ENCODE results near the gene NDST1.
A peak's percentile ranks its signal among the peaks of the same experiment; 100 is the strongest.

NDST1 gene

DNA sequence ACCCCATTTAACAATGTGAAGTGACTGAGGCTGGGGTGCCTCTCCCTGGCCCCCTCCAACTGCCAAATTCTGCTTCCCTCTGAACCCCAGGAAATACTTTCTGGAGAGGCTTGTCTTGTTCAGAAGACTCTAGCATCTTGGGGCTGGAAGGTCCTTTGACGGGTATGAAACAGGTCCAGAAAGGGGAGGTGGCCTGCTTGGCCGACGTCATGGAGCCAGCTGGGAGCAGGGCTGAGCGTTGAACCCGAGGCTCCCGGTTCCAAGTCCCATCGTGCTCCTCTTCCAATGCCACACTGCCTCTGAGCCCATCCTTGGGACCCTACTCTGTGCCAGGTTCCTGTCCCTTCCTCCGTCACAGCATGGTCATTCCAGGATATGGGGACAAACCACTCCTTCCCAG, 46.9 kb downstream of the NDST1 start:
- TF ChIP-seq, protein P1, sequence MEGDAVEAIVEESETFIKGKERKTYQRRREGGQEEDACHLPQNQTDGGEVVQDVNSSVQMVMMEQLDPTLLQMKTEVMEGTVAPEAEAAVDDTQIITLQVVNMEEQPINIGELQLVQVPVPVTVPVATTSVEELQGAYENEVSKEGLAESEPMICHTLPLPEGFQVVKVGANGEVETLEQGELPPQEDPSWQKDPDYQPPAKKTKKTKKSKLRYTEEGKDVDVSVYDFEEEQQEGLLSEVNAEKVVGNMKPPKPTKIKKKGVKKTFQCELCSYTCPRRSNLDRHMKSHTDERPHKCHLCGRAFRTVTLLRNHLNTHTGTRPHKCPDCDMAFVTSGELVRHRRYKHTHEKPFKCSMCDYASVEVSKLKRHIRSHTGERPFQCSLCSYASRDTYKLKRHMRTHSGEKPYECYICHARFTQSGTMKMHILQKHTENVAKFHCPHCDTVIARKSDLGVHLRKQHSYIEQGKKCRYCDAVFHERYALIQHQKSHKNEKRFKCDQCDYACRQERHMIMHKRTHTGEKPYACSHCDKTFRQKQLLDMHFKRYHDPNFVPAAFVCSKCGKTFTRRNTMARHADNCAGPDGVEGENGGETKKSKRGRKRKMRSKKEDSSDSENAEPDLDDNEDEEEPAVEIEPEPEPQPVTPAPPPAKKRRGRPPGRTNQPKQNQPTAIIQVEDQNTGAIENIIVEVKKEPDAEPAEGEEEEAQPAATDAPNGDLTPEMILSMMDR (conservative IDR thresholded peaks at IDR 0.05; ENCODE audit: low read depth): no peak
- H3K27ac ChIP-seq: peak overlapping the region; percentile 24
- ChIA-PET POLR2A (ENCODE audit: low non-redundant PET) (interaction anchor here (0.6 kb wide), 1 partner anchor 129 kb away, joined by 5 read pairs; no protein-coding TSS in a partner anchor), CTCF (interaction anchor here (1.0 to 1.2 kb wide), 2 partner anchors 96 to 97 kb away, joined by 3 to 4 read pairs; no protein-coding TSS in a partner anchor)
- DNase-seq (ENCODE audit: low spot score): no peak

DNA sequence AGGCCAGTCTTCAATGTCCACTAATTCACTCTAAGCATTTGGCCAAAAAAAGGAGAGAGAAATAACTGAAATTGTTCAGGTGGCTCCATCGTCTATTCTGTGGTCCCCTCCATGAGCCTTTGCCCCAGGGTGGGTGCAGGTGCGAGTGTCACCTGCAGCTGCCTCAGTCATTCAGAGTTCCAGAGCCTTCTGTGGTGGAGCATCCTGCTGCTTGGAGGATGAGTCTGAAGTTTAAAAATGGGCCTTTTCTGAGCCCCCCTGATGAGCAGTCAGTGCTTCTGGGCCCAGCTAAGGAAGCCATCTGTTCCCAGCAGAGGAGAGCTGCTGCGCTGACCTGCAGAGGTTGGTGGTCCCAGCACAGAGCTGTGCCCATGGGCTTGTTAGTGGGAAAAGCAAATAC, 48.2 kb downstream of the NDST1 start:
- TF ChIP-seq, protein P1 (conservative IDR thresholded peaks at IDR 0.05; ENCODE audit: low read depth): no peak
- no peak for DNase-seq (ENCODE audit: low spot score)
- ChIA-PET CTCF (interaction anchor here (0.7 to 1.2 kb wide), 3 partner anchors 97 to 291 kb away, joined by 3 to 4 read pairs (median 3); no protein-coding TSS in a partner anchor), POLR2A (ENCODE audit: low non-redundant PET) (no interaction called here)
- peak overlapping the region; percentile 24; the same call in 1 of the 2 replicates for H3K27ac ChIP-seq

DNA sequence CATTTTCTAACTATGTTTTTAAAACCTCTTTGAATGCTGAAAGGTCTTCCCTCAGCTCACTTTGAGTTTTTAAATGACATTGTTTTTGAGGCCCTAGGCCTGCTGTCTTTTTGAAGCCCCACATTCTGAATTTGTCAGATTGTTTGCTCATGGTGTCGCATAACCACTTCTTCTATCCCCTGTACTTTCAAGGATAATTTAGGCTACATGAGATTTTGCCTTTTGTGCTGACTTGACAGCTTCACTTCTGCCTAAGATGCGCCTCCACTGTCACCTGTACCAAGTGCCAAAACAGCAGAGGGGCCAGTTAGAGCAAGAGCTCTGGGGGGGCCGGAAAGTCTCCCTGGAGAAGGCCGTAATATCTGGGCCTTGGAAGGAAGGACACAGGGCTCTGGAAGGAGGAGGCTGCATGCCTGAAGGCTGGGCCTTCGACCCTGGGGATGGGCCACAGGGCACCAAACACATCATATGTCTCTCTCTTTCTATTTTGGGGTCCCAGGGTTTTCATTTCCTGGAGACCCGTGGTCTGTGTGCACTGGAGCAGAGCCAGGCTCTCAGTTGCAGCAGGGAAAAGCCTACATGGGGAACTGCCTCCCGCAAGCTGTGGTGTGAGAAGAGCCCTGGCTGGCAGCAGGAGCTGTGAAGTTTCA, 49.1 kb downstream of the NDST1 start:
- ChIA-PET POLR2A (ENCODE audit: low non-redundant PET) (interaction anchor here (0.6 kb wide), 3 partner anchors 99 to 157 kb away, joined by 4 to 7 read pairs (median 6); no protein-coding TSS in a partner anchor), CTCF (interaction anchor here (0.6 to 1.2 kb wide), 7 partner anchors 27 to 290 kb away, joined by 3 to 6 read pairs (median 4); partner anchors contain the start of gene RBM22)
- peak overlapping the region; percentile 32 for H3K27ac ChIP-seq
- TF ChIP-seq, protein P1 (conservative IDR thresholded peaks at IDR 0.05; ENCODE audit: low read depth): no peak
- DNase-seq (ENCODE audit: low spot score): no peak

DNA sequence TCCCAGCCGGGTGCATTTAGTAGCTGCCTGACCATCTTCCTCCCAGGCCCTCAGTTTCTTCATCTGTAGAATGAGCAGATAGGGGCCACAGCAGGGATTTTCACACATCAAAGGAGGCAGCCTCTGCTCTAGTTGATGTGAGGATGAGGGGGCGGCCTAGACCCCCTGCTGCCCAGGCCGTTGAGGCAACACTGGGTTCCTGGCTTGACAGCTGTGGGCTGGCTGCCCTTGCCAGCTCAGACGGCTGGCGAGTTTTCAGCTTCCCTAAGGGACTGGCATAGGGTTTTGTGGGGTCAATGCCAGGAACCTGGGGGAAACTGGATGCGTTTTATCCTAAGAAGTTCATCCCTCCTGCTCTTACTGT, 49.6 kb downstream of the NDST1 start:
- TF ChIP-seq, protein P1 (conservative IDR thresholded peaks at IDR 0.05; ENCODE audit: low read depth): no peak
- ChIA-PET CTCF (interaction anchor here (0.6 to 1.2 kb wide), 5 partner anchors 28 to 491 kb away, joined by 3 to 5 read pairs (median 3); no protein-coding TSS in a partner anchor), POLR2A (ENCODE audit: low non-redundant PET) (interaction anchor here (0.6 kb wide), 3 partner anchors 100 to 157 kb away, joined by 4 to 7 read pairs (median 6); no protein-coding TSS in a partner anchor)
- peak overlapping the region; percentile 32 for H3K27ac ChIP-seq
- DNase-seq (ENCODE audit: low spot score): no peak

DNA sequence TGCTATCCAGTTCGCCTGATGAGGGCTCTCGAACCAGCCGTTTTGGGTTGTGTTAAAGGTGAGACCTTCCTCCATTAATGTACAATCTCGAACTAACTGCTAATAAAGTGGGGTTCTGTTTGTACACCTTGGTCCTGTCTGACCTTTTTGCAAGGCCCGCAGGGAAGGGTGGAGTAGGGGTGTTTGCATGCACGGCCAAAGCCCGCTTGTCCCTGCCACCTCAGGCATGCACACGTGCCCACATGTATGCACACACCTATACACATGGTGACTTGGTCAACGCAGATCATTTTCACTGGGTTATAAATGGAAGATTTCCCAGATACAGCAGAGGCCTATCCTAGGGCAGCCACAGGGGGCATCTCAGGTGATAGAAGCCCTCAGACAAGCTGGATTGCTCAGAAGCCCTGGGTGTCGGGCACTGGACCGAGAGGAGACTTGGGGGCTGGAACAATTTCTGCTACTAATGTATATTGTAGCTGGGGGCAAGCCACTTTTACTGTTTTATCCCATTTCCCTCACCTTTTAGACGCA, 50.2 kb downstream of the NDST1 start:
- POLR2A ChIA-PET (ENCODE audit: low non-redundant PET): no interaction called here
- H3K27ac ChIP-seq: peak overlapping the region; percentile 32; the same call in 1 of the 2 replicates
- no peak for DNase-seq (ENCODE audit: low spot score)
- CTCF ChIA-PET: interaction anchor here (0.6 to 4.4 kb wide), 3 partner anchors 98 to 490 kb away, joined by 3 to 47 read pairs (median 11); no protein-coding TSS in a partner anchor
- TF ChIP-seq, protein P1 (conservative IDR thresholded peaks at IDR 0.05; ENCODE audit: low read depth): no peak

DNA sequence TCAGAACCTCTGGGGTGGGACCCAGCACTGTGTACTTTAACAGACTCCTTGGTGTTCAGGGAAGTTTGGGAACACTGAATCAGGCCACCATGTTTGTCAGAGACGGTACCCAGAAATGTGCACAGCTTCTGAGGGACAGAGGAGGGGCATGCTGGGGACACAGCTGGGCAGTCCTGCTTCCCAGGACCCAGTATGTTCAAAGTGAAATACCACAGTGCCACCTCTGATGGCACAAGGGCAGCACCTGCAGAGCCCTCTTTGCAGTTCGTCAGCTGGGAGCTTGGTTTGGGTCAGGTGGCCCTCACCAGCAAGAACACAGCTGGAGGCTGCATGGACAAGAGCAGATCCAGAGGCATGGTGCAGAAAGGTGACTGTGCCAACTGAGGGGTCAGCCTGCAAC, 51.2 kb downstream of the NDST1 start:
- POLR2A ChIA-PET (ENCODE audit: low non-redundant PET): no interaction called here
- TF ChIP-seq, protein P1 (conservative IDR thresholded peaks at IDR 0.05; ENCODE audit: low read depth): no peak
- CTCF ChIA-PET: interaction anchor here (0.6 to 4.4 kb wide), 6 partner anchors 97 to 288 kb away, joined by 3 to 47 read pairs (median 9); partner anchors contain the start of gene RBM22
- H3K27ac ChIP-seq: peak overlapping the region; percentile 4; the same call in 1 of the 2 replicates
- DNase-seq (ENCODE audit: low spot score): no peak
